ENCODE results near the gene NAPB. TPM values are rescaled to one million over a fixed set of nuclear protein-coding genes. Genes with fewer than 3 reads are reported as not detected.

The NAPB gene
- polyA plus RNA-seq, 1 experiment, result 6.4 TPM

- H3K4me3 ChIP-seq (ENCODE audit: low read depth, low read length), result no peak overlapping the region
- ChIA-PET CTCF (interaction anchor here (1.5 kb wide), 1 partner anchor 49 kb away, joined by 3 read pairs; no protein-coding TSS in a partner anchor), POLR2A (no interaction called here)
- TF ChIP-seq CTCF (IDR thresholded peaks at IDR 0.05; ENCODE audit: low read depth, low read length), result no peak
- no peak overlapping the region for H3K27ac ChIP-seq (ENCODE audit: low read depth, low read length)
- peaks cover 3% of the 10 kb centered on the region; the same call in 1 of the 2 replicates for H3K9me3 ChIP-seq (ENCODE audit: control insufficient read depth, insufficient read depth, low read length)
- DNase-seq (ENCODE audit: low read depth, low spot score), result no peak
- H3K27me3 ChIP-seq (ENCODE audit: control insufficient read depth, insufficient read depth, low read length), result no peaks in the 10 kb centered on the region
Observed at GRCh38 chr20:23366384-23366783, 54.9 kb downstream of the NAPB start.

- Histone ChIP-seq H3K4me3 (ENCODE audit: low read depth, low read length) (no peak overlapping the region), H3K27me3 (ENCODE audit: control insufficient read depth, insufficient read depth, low read length) (no peaks in the 10 kb centered on the region), H3K27ac (ENCODE audit: low read depth, low read length) (peak overlapping the region; percentile 12), H3K9me3 (ENCODE audit: control insufficient read depth, insufficient read depth, low read length) (peaks cover 3% of the 10 kb centered on the region; the same call in 1 of the 2 replicates)
- DNase-seq (ENCODE audit: low read depth, low spot score), result no peak
- ChIA-PET POLR2A (no interaction called here), CTCF (interaction anchor here (1.3 kb wide), 1 partner anchor 54 kb away, joined by 3 read pairs; no protein-coding TSS in a partner anchor)
- TF ChIP-seq CTCF (IDR thresholded peaks at IDR 0.05; ENCODE audit: low read depth, low read length), result no peak
Observed at GRCh38 chr20:23365390-23366165, 55.7 kb downstream of the NAPB start.

- Histone ChIP-seq H3K4me3 (ENCODE audit: low read depth, low read length) (peak overlapping the region; percentile 82), H3K9me3 (ENCODE audit: control insufficient read depth, insufficient read depth, low read length) (peaks cover 3% of the 10 kb centered on the region; the same call in 1 of the 2 replicates), H3K27me3 (ENCODE audit: control insufficient read depth, insufficient read depth, low read length) (no peaks in the 10 kb centered on the region), H3K27ac (ENCODE audit: low read depth, low read length) (no peak overlapping the region)
- TF ChIP-seq CTCF (IDR thresholded peaks at IDR 0.05; ENCODE audit: low read depth, low read length), result no peak
- ChIA-PET POLR2A (interaction anchor here (1.2 kb wide), 1 partner anchor 13 kb away, joined by 3 read pairs; no protein-coding TSS in a partner anchor), CTCF (no interaction called here)
- DNase-seq (ENCODE audit: low read depth, low spot score), result no peak
Observed at GRCh38 chr20:23363257-23363649, 58.0 kb downstream of the NAPB start.

- H3K9me3 ChIP-seq (ENCODE audit: control insufficient read depth, insufficient read depth, low read length), result peaks cover 3% of the 10 kb centered on the region; the same call in 1 of the 2 replicates
- H3K4me3 ChIP-seq (ENCODE audit: low read depth, low read length), result peak overlapping the region; percentile 82
- H3K27me3 ChIP-seq (ENCODE audit: control insufficient read depth, insufficient read depth, low read length), result no peaks in the 10 kb centered on the region
- peak overlapping the region; percentile 78 for H3K27ac ChIP-seq (ENCODE audit: low read depth, low read length)
- TF ChIP-seq CTCF (IDR thresholded peaks at IDR 0.05; ENCODE audit: low read depth, low read length), result no peak
- CTCF ChIA-PET, result no interaction called here
- DNase-seq (ENCODE audit: low read depth, low spot score), result no peak
- POLR2A ChIA-PET, result interaction anchor here (1.2 kb wide), 1 partner anchor 13 kb away, joined by 3 read pairs; no protein-coding TSS in a partner anchor
Observed at GRCh38 chr20:23362392-23363256, 58.7 kb downstream of the NAPB start.
